BLaER1 (cell line): ENCODE measurements around the gene ITIH6.
A peak's percentile ranks its signal among the peaks of the same experiment; 100 is the strongest.
"Not testable (repeated sequence)": the region's sequence is repeated elsewhere in the genome, so short reads cannot be mapped to it uniquely, and the experiment has no call there.

Experiments
- H3K27ac ChIP-seq: shearing (Covaris generic); formaldehyde crosslinking; 2 replicates; pipeline ENCODE4 v1.8.1; 2022
- H3K27me3 ChIP-seq: shearing (Covaris generic); formaldehyde crosslinking; 2 replicates; pipeline ENCODE4 v1.8.1; 2022
- H3K36me3 ChIP-seq: shearing (Covaris generic); formaldehyde crosslinking; 2 replicates; pipeline ENCODE4 v1.8.1; 2022
- H3K4me1 ChIP-seq: shearing (Covaris generic); formaldehyde crosslinking; 2 replicates; pipeline ENCODE4 v1.8.1; 2022
- H3K4me2 ChIP-seq: shearing (Covaris generic); formaldehyde crosslinking; 2 replicates; pipeline ENCODE4 v1.8.1; 2022
- H3K4me3 ChIP-seq: shearing (Covaris generic); formaldehyde crosslinking; 2 replicates; pipeline ENCODE4 v1.8.1; 2022
- H3K9ac ChIP-seq: shearing (Covaris generic); formaldehyde crosslinking; 2 replicates; pipeline ENCODE4 v1.8.1; 2022
- H3K9me3 ChIP-seq: shearing (Covaris generic); formaldehyde crosslinking; 2 replicates; pipeline ENCODE4 v1.8.1; 2022
- H4K20me1 ChIP-seq: shearing (Covaris generic); formaldehyde crosslinking; 2 replicates; pipeline ENCODE4 v1.8.1; 2022
- Cebpa-rat ChIP-seq: shearing (Covaris generic); IDR thresholded peaks from 2 replicates; pipeline ENCODE4 v1.8.1; 2022

ITIH6 gene

GRCh38 chrX:54808605-54809483 lies 10.8 kb upstream of the ITIH6 start:
- Histone ChIP-seq H3K9ac (peak overlapping the region; percentile 68), H3K4me1 (peaks cover 11% of the 10 kb centered on the region), H3K9me3 (no peaks in the 10 kb centered on the region), H3K4me3 (peak overlapping the region; percentile 74), H3K4me2 (peak overlapping the region; percentile 84), H3K36me3 (peaks cover 32% of the 10 kb centered on the region), H3K27ac (0 out of 2 replicates have a peak overlapping the region, but pooled peaks have one; percentile 30), H3K27me3 (peaks cover 64% of the 10 kb centered on the region), H4K20me1 (peaks cover 8% of the 10 kb centered on the region; the same call in 1 of the 2 replicates)
- no peak for TF ChIP-seq Cebpa-rat

- Histone ChIP-seq H3K9me3 (no peaks in the 10 kb centered on the region), H4K20me1 (peaks cover 8% of the 10 kb centered on the region; the same call in 1 of the 2 replicates), H3K36me3 (peaks cover 25% of the 10 kb centered on the region), H3K4me2 (peak overlapping the region; percentile 79), H3K4me1 (peaks cover 11% of the 10 kb centered on the region), H3K4me3 (peak overlapping the region; percentile 74), H3K27ac (0 out of 2 replicates have a peak overlapping the region, but pooled peaks have one; percentile 30), H3K27me3 (peaks cover 64% of the 10 kb centered on the region), H3K9ac (peak overlapping the region; percentile 65)
- no peak for TF ChIP-seq Cebpa-rat
Measured at GRCh38 chrX:54808109-54808604, 10.1 kb upstream of the ITIH6 start.

GRCh38 chrX:54807524-54808108 lies 9.6 kb upstream of the ITIH6 start, which contains the start of gene MAGED2:
TSS of gene MAGED2 (plus strand) at chrX:54807745. CDS start at chrX:54809332, 1,587 bp downstream.
- H3K4me3 ChIP-seq: peak within 1 kb of the TSS; percentile 74
- H3K4me2 ChIP-seq: peak within 1 kb of the TSS; percentile 79
- peak within 1 kb of the TSS; percentile 65 for H3K9ac ChIP-seq
- H3K36me3 ChIP-seq: peaks cover 19% of the 10 kb centered on the region
- TF ChIP-seq Cebpa-rat: no peak
- H3K27me3 ChIP-seq: peaks cover 64% of the 10 kb centered on the region
- H3K4me1 ChIP-seq: peaks cover 11% of the 10 kb centered on the region
- H3K9me3 ChIP-seq: no peaks in the 10 kb centered on the region
- 0 out of 2 replicates have a peak within 1 kb of the TSS, but pooled peaks have one; percentile 30 for H3K27ac ChIP-seq
- peaks cover 8% of the 10 kb centered on the region; the same call in 1 of the 2 replicates for H4K20me1 ChIP-seq

- H4K20me1 ChIP-seq: no peaks in the 10 kb centered on the region; the same call in 1 of the 2 replicates
- no peak overlapping the region for H3K4me3 ChIP-seq
- no peak overlapping the region for H3K9ac ChIP-seq
- H3K4me1 ChIP-seq: no peaks in the 10 kb centered on the region
- peaks cover 85% of the 10 kb centered on the region for H3K27me3 ChIP-seq
- no peak overlapping the region for H3K4me2 ChIP-seq
- H3K9me3 ChIP-seq: no peaks in the 10 kb centered on the region
- no peak for TF ChIP-seq Cebpa-rat
- no peaks in the 10 kb centered on the region for H3K36me3 ChIP-seq
- no peak overlapping the region for H3K27ac ChIP-seq
Measured at GRCh38 chrX:54799046-54799445, 991 bp upstream of the ITIH6 start.

- Histone ChIP-seq H3K27me3 (peaks cover 83% of the 10 kb centered on the region), H3K4me1 (no peaks in the 10 kb centered on the region), H3K36me3 (no peaks in the 10 kb centered on the region), H4K20me1 (no peaks in the 10 kb centered on the region), H3K4me2 (no peak overlapping the region), H3K4me3 (no peak overlapping the region), H3K9me3 (no peaks in the 10 kb centered on the region), H3K9ac (no peak overlapping the region), H3K27ac (no peak overlapping the region)
- no peak for TF ChIP-seq Cebpa-rat
Measured at GRCh38 chrX:54794795-54795194, 3.3 kb downstream of the ITIH6 start.

GRCh38 chrX:54794028-54794427 lies 4.0 kb downstream of the ITIH6 start:
- H3K4me2 ChIP-seq: no peak overlapping the region
- no peaks in the 10 kb centered on the region for H3K4me1 ChIP-seq
- no peaks in the 10 kb centered on the region for H3K9me3 ChIP-seq
- H3K9ac ChIP-seq: no peak overlapping the region
- H3K4me3 ChIP-seq: no peak overlapping the region
- H3K36me3 ChIP-seq: no peaks in the 10 kb centered on the region
- peaks cover 78% of the 10 kb centered on the region for H3K27me3 ChIP-seq
- H3K27ac ChIP-seq: no peak overlapping the region
- TF ChIP-seq Cebpa-rat: no peak
- H4K20me1 ChIP-seq: no peaks in the 10 kb centered on the region

GRCh38 chrX:54789405-54789804 lies 8.7 kb downstream of the ITIH6 start:
- not testable (repeated sequence) for H3K27ac ChIP-seq, H3K36me3 ChIP-seq, H3K9ac ChIP-seq, H3K4me1 ChIP-seq, H4K20me1 ChIP-seq, H3K9me3 ChIP-seq, H3K4me2 ChIP-seq, H3K4me3 ChIP-seq
- peaks cover 74% of the 10 kb centered on the region for H3K27me3 ChIP-seq

- no peaks in the 10 kb centered on the region for H3K36me3 ChIP-seq
- no peaks in the 10 kb centered on the region for H3K4me1 ChIP-seq
- no peak overlapping the region for H3K4me3 ChIP-seq
- no peak overlapping the region for H3K9ac ChIP-seq
- no peak for TF ChIP-seq Cebpa-rat
- peaks cover 65% of the 10 kb centered on the region for H3K27me3 ChIP-seq
- H3K4me2 ChIP-seq: no peak overlapping the region
- H3K27ac ChIP-seq: no peak overlapping the region
- H4K20me1 ChIP-seq: no peaks in the 10 kb centered on the region
- no peaks in the 10 kb centered on the region for H3K9me3 ChIP-seq
Measured at GRCh38 chrX:54788446-54788845, 9.6 kb downstream of the ITIH6 start.

GRCh38 chrX:54786967-54787366 lies 11.1 kb downstream of the ITIH6 start:
- no peaks in the 10 kb centered on the region for H4K20me1 ChIP-seq
- H3K4me1 ChIP-seq: no peaks in the 10 kb centered on the region
- no peak overlapping the region for H3K27ac ChIP-seq
- no peak overlapping the region for H3K9ac ChIP-seq
- H3K4me3 ChIP-seq: no peak overlapping the region
- H3K36me3 ChIP-seq: no peaks in the 10 kb centered on the region
- no peak overlapping the region for H3K4me2 ChIP-seq
- H3K27me3 ChIP-seq: peaks cover 58% of the 10 kb centered on the region
- H3K9me3 ChIP-seq: no peaks in the 10 kb centered on the region
- no peak for TF ChIP-seq Cebpa-rat

- no peak overlapping the region for H3K9ac ChIP-seq
- H3K9me3 ChIP-seq: no peaks in the 10 kb centered on the region
- H3K27me3 ChIP-seq: peaks cover 56% of the 10 kb centered on the region
- H3K4me2 ChIP-seq: no peak overlapping the region
- H3K36me3 ChIP-seq: no peaks in the 10 kb centered on the region
- no peak overlapping the region for H3K4me3 ChIP-seq
- no peaks in the 10 kb centered on the region for H4K20me1 ChIP-seq
- TF ChIP-seq Cebpa-rat: no peak
- no peak overlapping the region for H3K27ac ChIP-seq
- H3K4me1 ChIP-seq: no peaks in the 10 kb centered on the region
Measured at GRCh38 chrX:54785901-54786300, 12.2 kb downstream of the ITIH6 start.
